GM23338 (cell line): ENCODE results near the gene GTF2A2. TPM values are rescaled to one million over a fixed set of nuclear protein-coding genes. Genes with fewer than 3 reads are reported as not detected.

ENCODE experiments used
- ATAC-seq: fragments of 200-7000 bp; cut with Tn5 transposase; 3 replicates; pipeline ENCODE4 v1.9.1; 2020
- DNase-seq: peaks from one replicate; pipeline ENCODE4 v3.0.0-alpha.2; 2015; ENCODE audit warnings: low spot score
- H2AFZ ChIP-seq: fragments of 200-600 bp; sonication (generic); 2 replicates; pipeline ENCODE4 v1.8.0; 2016; ENCODE audit warnings: antibody characterized with exemption, mild to moderate bottlenecking, moderate library complexity
- H3F3A ChIP-seq: fragments of 200-600 bp; sonication (generic); replicated peaks from 2 replicates; pipeline ENCODE4 v1.8.0; 2017; ENCODE audit warnings: antibody characterized with exemption, mixed run types, low read depth
- H3K27ac ChIP-seq: fragments of 200-600 bp; sonication (generic); 2 replicates; pipeline ENCODE4 v1.6.1; 2016; ENCODE audit warnings: low read depth
- H3K27me3 ChIP-seq: fragments of 200-600 bp; sonication (generic); 2 replicates; pipeline ENCODE4 v1.8.0; 2016; ENCODE audit warnings: mild to moderate bottlenecking, mixed run types, moderate library complexity; ENCODE audit not compliant: insufficient read depth
- H3K36me3 ChIP-seq: fragments of 200-600 bp; sonication (generic); 2 replicates; pipeline ENCODE4 v1.8.0; 2016; ENCODE audit warnings: mild to moderate bottlenecking; ENCODE audit not compliant: insufficient read depth
- H3K4me1 ChIP-seq: fragments of 200-600 bp; sonication (generic); 2 replicates; pipeline ENCODE4 v1.8.0; 2016; ENCODE audit warnings: mild to moderate bottlenecking, moderate library complexity; ENCODE audit not compliant: insufficient read depth
- H3K4me2 ChIP-seq: fragments of 200-600 bp; sonication (generic); 2 replicates; pipeline ENCODE4 v1.7.1; 2017; ENCODE audit warnings: mixed run types
- H3K4me3 ChIP-seq: fragments of 200-600 bp; sonication (generic); 2 replicates; pipeline ENCODE4 v1.6.1; 2016; ENCODE audit warnings: mixed run types
- H3K79me2 ChIP-seq: fragments of 200-600 bp; sonication (generic); replicated peaks from 2 replicates; pipeline ENCODE4 v1.8.0; 2017; ENCODE audit warnings: mild to moderate bottlenecking; ENCODE audit not compliant: insufficient read depth
- H3K9me2 ChIP-seq: fragments of 200-600 bp; sonication (generic); 2 replicates; pipeline ENCODE4 v1.8.0; 2017; ENCODE audit not compliant: insufficient read depth
- H4K20me1 ChIP-seq: fragments of 200-600 bp; sonication (generic); replicated peaks from 2 replicates; pipeline ENCODE4 v1.8.0; 2017; ENCODE audit warnings: mild to moderate bottlenecking; ENCODE audit not compliant: insufficient read depth
- H3K27ac Mint-ChIP-seq: 2 replicates; pipeline ENCODE4 v1.8.0; 2020; ENCODE audit warnings: inconsistent platforms, mild to moderate bottlenecking, moderate library complexity, mixed read lengths
- H3K27me3 Mint-ChIP-seq: 3 replicates; pipeline ENCODE4 v1.8.0; 2022; ENCODE audit warnings: low read depth, mild to moderate bottlenecking, moderate library complexity, mixed read lengths, inconsistent platforms; ENCODE audit not compliant: insufficient read depth, poor library complexity
- H3K36me3 Mint-ChIP-seq: 3 replicates; pipeline ENCODE4 v1.8.0; 2021; ENCODE audit warnings: low read depth, mild to moderate bottlenecking, inconsistent platforms, moderate library complexity, mixed read lengths
- H3K4me1 Mint-ChIP-seq: 3 replicates; pipeline ENCODE4 v1.8.0; 2020; ENCODE audit warnings: mild to moderate bottlenecking, inconsistent platforms, mixed read lengths
- H3K4me3 Mint-ChIP-seq: 3 replicates; pipeline ENCODE4 v1.8.0; 2021; ENCODE audit warnings: moderate library complexity, mild to moderate bottlenecking, inconsistent platforms, mixed read lengths
- H3K9me3 Mint-ChIP-seq: 3 replicates; pipeline ENCODE4 v1.8.0; 2020; ENCODE audit warnings: moderate library complexity, mild to moderate bottlenecking, inconsistent platforms, mixed read lengths
- CREB1 ChIP-seq: fragments of 250-450 bp; sonication (Bioruptor Pico); IDR thresholded peaks from 2 replicates; pipeline ENCODE4 v1.5.0; 2020; ENCODE audit warnings: low read depth, mild to moderate bottlenecking, moderate library complexity
- EZH2 ChIP-seq: fragments of 200-600 bp; sonication (generic); IDR thresholded peaks from one replicate; pipeline ENCODE4 v1.8.0; 2017; ENCODE audit warnings: antibody characterized with exemption, mild to moderate bottlenecking, low read depth; ENCODE audit not compliant: unreplicated experiment
- EZH2phosphoT487 ChIP-seq: fragments of 200-600 bp; sonication (generic); IDR thresholded peaks from one replicate; pipeline ENCODE4 v1.8.1; 2018; ENCODE audit warnings: antibody characterized with exemption; ENCODE audit not compliant: unreplicated experiment
- JUNB ChIP-seq: IDR thresholded peaks from one replicate; pipeline ENCODE4 v1.6.1; 2016; ENCODE audit warnings: antibody characterized with exemption; ENCODE audit not compliant: unreplicated experiment
- NANOG ChIP-seq: IDR thresholded peaks from 2 replicates; pipeline ENCODE4 v1.6.1; 2016; ENCODE audit warnings: antibody characterized with exemption, borderline replicate concordance
- POLR2AphosphoS5 ChIP-seq: IDR thresholded peaks from 2 replicates; pipeline ENCODE4 v1.6.1; 2016; ENCODE audit warnings: antibody characterized with exemption, low read depth
- STAT1 ChIP-seq: IDR thresholded peaks from one replicate; pipeline ENCODE4 v1.6.1; 2016; ENCODE audit warnings: antibody characterized with exemption; ENCODE audit not compliant: unreplicated experiment
- ZNF114 ChIP-seq: fragments of 250-450 bp; sonication (Bioruptor Pico); IDR thresholded peaks from 2 replicates; pipeline ENCODE4 v1.5.0; 2020; ENCODE audit warnings: mild to moderate bottlenecking, moderate library complexity
- ZNF331 ChIP-seq: fragments of 250-450 bp; sonication (Bioruptor Pico); IDR thresholded peaks from 2 replicates; pipeline ENCODE4 v1.5.0; 2020; ENCODE audit warnings: low read depth, mild to moderate bottlenecking, moderate library complexity
- polyA plus RNA-seq: library from polyadenylated mRNA; unstranded; fragments of >200 nt; fragmentation: Nextera tagmentation; extraction: Ambion mirVana; gene quantifications from 2 replicates; pipeline ENCODE4 v1.2.1, GENCODE V29; 2016
- total RNA-seq: library from RNA; depleted of rRNA; stranded (reverse); fragments of >200 nt; shearing (Covaris generic); gene quantifications from 2 replicates; pipeline ENCODE4 v1.2.3, GENCODE V29; 2014
- TF ChIP-seq, protein P1 (sequence below): IDR thresholded peaks from one replicate; pipeline ENCODE4 v1.6.1; 2018; ENCODE audit warnings: antibody characterized with exemption; ENCODE audit not compliant: unreplicated experiment
- TF ChIP-seq, protein P2 (sequence below), 2 experiments: fragments of 200-600 bp in 1 of 2; sonication (generic) in 1 of 2; conservative IDR thresholded peaks; 2 replicates each; pipeline versions ENCODE4 v1.5.1 to v1.6.1; 2016 to 2017; ENCODE audit warnings: antibody characterized with exemption in 2 of 2, low read depth in 2 of 2, mild to moderate bottlenecking in 2 of 2, moderate library complexity in 1 of 2

The GTF2A2 gene
- total and polyA plus RNA-seq, 2 experiments from 2014 or later, result 45.9 to 424 TPM

DNA sequence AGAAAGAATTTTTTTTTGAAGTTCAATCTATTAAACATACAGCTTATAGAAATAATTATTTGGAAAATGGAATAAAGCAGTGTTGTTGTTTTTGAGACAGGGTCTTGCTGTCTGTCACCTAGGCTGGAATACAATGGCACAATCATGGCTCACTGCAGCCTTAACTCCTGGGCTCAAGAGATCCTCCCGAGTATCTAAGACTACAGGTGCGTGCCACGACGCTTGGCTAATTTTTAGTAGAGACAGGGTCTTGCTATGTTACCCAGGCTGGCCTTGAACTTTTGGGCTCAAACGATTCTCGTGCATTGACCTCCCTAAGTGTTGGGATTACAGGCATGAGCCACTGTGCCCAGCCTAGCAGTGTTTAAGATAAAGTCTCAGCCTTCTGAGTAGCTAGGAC is 23.0 kb upstream of the GTF2A2 start (continued):
- TF ChIP-seq, protein P1, sequence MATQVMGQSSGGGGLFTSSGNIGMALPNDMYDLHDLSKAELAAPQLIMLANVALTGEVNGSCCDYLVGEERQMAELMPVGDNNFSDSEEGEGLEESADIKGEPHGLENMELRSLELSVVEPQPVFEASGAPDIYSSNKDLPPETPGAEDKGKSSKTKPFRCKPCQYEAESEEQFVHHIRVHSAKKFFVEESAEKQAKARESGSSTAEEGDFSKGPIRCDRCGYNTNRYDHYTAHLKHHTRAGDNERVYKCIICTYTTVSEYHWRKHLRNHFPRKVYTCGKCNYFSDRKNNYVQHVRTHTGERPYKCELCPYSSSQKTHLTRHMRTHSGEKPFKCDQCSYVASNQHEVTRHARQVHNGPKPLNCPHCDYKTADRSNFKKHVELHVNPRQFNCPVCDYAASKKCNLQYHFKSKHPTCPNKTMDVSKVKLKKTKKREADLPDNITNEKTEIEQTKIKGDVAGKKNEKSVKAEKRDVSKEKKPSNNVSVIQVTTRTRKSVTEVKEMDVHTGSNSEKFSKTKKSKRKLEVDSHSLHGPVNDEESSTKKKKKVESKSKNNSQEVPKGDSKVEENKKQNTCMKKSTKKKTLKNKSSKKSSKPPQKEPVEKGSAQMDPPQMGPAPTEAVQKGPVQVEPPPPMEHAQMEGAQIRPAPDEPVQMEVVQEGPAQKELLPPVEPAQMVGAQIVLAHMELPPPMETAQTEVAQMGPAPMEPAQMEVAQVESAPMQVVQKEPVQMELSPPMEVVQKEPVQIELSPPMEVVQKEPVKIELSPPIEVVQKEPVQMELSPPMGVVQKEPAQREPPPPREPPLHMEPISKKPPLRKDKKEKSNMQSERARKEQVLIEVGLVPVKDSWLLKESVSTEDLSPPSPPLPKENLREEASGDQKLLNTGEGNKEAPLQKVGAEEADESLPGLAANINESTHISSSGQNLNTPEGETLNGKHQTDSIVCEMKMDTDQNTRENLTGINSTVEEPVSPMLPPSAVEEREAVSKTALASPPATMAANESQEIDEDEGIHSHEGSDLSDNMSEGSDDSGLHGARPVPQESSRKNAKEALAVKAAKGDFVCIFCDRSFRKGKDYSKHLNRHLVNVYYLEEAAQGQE, result no peak
- TF ChIP-seq NANOG, result no peak

DNA sequence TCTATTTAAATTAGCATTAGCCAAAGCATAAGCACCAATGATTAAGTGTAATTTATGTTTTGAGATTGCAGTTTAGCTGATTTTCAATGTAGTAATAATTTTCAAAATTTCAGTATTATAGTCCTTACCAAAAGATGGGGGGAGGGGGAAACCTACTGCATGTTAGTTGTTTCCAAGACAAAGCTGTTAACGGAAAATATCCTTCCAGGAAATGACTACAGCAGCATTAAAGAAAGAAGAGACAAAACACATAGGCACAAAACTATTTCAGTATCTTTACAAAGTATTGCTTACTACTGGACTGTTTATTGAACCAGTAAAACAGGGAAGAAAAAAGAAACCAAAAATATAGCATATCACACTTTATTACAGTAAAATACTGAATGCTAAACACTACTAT is 21.3 kb upstream of the GTF2A2 start:
- Histone ChIP-seq H3K4me1 (no peaks in the 10 kb centered on the region), H3K9me2 (no peaks in the 10 kb centered on the region), H3F3A (no peaks in the 10 kb centered on the region), H3K36me3 (peaks cover 60% of the 10 kb centered on the region), H3K27ac (no peak overlapping the region), H3K4me2 (no peak overlapping the region), H3K79me2 (peaks cover 21% of the 10 kb centered on the region), H3K27me3 (no peaks in the 10 kb centered on the region), H4K20me1 (peaks cover 10% of the 10 kb centered on the region), H2AFZ (no peak overlapping the region), H3K4me3 (no peak overlapping the region)
- Mint-ChIP-seq H3K4me3 (no peak overlapping the region), H3K9me3 (no peaks in the 10 kb centered on the region), H3K36me3 (peaks cover 71% of the 10 kb centered on the region), H3K4me1 (no peaks in the 10 kb centered on the region), H3K27ac (no peak overlapping the region), H3K27me3 (no peaks in the 10 kb centered on the region)
- ATAC-seq (no peak), DNase-seq (no peak)
- TF ChIP-seq EZH2phosphoT487 (no peak), POLR2AphosphoS5 (no peak), ZNF114 (no peak), JUNB (no peak), CREB1 (CRISPR knock-in tag) (no peak), NANOG (no peak), ZNF331 (no peak), STAT1 (no peak), EZH2 (no peak)
- TF ChIP-seq, protein P1, result no peak
- TF ChIP-seq, protein P2, sequence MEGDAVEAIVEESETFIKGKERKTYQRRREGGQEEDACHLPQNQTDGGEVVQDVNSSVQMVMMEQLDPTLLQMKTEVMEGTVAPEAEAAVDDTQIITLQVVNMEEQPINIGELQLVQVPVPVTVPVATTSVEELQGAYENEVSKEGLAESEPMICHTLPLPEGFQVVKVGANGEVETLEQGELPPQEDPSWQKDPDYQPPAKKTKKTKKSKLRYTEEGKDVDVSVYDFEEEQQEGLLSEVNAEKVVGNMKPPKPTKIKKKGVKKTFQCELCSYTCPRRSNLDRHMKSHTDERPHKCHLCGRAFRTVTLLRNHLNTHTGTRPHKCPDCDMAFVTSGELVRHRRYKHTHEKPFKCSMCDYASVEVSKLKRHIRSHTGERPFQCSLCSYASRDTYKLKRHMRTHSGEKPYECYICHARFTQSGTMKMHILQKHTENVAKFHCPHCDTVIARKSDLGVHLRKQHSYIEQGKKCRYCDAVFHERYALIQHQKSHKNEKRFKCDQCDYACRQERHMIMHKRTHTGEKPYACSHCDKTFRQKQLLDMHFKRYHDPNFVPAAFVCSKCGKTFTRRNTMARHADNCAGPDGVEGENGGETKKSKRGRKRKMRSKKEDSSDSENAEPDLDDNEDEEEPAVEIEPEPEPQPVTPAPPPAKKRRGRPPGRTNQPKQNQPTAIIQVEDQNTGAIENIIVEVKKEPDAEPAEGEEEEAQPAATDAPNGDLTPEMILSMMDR (conservative IDR thresholded peaks at IDR 0.05; ENCODE audit: low read depth in 2 of 2), result no peak
